LNCAP (cell line): ENCODE results near the gene EIPR1.

Experiments
- TF ChIP-seq, protein P1 (sequence below): fragments of 450-650 bp; IDR thresholded peaks from 2 replicates; pipeline ENCODE4 v1.5.1; 2017; ENCODE audit warnings: mild to moderate bottlenecking

EIPR1 gene

DNA sequence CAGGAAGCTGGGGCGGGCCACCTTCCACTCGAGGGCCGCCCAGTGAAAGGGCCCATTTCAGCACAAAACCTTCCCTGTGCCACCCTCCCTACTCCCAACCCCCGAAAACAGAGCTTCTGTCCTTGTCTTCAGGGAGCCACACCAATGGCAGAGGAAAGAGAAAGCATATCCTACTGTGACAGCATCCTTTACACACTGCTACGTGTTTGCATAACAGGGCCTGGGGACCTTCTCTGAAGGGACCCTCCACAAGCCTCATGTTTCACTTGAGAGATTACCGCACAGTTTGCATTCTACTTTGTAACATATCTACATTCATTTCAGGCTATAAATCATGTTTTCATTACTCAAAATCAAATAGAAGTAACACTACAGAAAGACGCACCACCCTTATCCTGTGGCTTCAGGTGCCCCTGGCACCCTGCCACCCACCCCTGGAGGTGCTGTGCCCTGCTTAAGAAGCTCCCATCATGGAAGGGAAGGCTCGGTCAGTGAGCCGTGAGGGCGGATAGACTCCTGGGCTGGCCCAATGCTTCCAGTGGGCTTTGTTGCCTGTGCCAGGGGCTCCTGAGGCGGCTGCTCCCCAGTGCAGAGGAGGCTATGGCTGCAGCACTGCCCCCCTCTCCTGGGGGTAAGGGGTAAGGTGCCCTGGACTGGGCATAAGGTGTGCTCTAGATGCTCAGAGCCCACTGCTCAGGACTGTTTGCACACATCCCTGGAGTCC, 52.0 kb downstream of the EIPR1 start:
- TF ChIP-seq, protein P1, sequence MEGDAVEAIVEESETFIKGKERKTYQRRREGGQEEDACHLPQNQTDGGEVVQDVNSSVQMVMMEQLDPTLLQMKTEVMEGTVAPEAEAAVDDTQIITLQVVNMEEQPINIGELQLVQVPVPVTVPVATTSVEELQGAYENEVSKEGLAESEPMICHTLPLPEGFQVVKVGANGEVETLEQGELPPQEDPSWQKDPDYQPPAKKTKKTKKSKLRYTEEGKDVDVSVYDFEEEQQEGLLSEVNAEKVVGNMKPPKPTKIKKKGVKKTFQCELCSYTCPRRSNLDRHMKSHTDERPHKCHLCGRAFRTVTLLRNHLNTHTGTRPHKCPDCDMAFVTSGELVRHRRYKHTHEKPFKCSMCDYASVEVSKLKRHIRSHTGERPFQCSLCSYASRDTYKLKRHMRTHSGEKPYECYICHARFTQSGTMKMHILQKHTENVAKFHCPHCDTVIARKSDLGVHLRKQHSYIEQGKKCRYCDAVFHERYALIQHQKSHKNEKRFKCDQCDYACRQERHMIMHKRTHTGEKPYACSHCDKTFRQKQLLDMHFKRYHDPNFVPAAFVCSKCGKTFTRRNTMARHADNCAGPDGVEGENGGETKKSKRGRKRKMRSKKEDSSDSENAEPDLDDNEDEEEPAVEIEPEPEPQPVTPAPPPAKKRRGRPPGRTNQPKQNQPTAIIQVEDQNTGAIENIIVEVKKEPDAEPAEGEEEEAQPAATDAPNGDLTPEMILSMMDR: no peak

DNA sequence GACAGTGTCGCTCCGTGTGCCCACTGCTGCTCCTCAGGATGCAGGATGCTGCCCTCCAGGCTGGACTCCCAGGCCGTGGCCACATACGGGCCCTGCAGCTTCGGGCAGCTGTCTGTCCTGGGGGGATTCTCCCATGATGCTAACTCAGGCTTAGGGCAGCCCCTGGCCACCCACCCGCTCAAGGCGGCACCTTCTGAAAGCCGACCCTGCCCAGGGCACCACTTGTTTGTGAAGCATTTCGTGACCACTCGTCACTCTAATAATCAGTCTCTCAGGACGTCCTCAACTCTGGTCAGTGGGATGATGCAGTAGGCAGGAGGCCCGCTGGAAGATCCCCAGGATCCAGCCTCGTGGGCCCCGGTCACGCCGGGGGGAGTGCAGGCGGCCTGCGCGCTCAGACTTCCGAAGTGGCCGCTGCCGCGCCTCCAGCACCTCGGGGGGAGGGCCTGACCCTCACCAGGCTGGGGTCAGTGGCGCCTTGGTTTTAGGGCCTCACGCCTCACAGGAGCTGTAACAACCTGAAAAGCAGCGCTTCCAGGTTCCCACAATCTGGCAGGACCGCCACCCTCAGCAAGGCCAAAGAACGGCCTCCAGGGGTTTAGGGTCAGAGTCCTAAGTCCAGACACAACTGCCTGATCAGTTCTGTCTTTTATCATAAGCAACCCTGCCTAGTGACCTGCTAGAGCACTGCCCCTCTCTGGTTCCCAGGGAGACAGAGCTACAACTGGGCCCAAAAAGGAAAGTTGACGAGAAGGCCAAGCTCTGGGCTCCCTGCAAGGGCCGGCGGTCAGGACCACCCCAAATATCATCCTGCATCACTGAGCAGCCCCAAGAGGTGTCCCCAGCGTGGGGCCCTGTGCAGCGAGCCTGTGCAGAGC, 53.0 kb downstream of the EIPR1 start:
- TF ChIP-seq, protein P1: no peak

DNA sequence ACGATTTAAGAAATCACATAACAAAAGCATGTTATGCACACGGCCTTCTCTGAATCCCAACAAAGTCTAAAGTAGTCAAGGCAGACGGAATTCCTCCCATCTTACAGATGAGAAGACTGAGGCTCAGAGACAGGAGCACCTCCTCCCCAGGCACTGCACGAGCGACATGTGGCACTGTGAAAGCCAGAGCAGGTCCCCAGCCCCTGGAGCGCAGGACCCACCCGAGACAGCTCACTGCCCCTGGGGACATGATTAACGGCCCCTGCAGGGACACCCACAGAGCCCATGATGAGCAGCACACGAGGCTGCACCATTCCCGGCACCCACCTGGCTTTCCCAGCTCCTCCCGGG, 53.6 kb downstream of the EIPR1 start:
- TF ChIP-seq, protein P1: no peak

DNA sequence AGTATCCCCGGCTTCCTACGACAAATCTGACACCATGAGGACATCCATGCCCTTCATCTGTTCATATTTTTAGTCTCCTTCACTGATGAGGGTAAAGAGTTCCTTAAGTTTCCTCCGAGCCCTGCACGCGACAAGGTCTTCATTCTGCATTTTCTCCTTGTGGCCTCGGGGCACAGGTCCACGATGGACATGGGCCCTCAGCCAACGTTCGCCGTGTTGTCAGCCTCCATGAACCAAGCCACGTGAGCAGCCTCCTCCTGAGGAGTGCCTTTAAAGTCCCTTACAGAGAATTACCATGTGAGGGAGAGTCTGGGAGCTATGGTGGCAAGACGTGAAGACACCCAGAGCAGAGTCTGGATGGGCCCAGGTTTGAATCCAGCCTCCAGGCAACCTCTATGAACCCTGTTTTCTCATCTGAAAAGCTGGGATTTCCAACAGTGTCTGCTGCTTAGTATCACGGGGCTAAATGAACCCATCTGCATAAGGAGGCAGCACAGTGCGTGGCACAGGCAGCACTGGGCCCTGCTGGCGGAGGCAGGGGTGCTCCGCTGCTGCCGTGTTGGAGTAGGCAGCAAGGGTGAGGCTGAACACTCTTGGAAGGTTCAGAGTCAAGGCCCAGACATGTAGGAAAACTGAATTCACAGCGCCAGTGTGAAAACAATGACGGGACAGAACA, 54.1 kb downstream of the EIPR1 start:
- TF ChIP-seq, protein P1: no peak

DNA sequence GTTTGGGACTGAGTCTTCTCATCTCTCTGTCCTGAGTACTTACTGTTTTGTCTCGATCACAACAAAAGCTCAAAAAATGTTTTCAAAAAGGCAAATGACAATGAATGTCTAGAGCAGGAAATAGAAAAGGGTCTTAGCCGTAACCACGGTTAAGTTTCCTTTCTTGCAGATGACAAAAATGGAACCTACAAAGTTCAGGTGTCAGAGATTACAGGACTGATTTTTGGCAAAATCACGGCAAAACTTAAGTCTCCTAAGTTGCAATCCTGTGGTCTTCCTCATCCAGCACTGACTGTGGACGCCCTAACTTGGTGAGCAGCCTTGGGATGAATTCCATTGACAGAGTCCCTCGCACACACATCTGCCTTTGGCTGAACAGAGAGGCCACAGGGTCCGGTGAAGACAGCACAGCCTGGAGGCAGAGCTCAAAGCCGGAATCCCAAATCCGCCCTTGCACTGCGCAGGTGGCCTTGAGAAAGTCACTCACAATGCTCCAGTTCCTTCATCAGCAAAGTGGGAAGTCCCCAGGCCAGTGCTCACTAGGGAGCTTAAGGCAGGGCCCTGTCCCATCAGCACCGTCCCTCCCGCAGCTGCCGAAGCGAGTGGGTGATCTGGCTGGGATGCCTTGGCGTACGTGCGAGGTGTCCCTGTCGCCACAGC, 55.2 kb downstream of the EIPR1 start:
- TF ChIP-seq, protein P1: no peak

DNA sequence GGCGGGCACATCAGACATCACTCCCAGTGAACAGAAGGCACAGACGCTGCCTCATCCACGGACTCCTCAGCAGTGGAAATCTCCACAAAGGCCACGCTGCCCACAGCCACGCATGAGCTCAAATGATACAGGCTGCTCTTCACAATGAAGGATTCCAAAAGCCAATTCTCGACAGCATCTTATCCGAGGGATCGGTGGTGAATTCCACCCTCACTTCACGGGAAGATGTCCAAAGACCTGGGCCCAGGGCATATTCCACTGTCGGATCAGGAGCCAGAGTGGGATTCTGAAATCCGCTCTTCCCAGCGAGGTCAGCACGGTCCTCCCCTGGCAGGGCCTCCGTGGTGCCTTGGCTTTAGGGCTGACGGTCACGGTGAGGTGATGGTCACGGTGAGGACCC, 55.8 kb downstream of the EIPR1 start:
- TF ChIP-seq, protein P1: no peak

DNA sequence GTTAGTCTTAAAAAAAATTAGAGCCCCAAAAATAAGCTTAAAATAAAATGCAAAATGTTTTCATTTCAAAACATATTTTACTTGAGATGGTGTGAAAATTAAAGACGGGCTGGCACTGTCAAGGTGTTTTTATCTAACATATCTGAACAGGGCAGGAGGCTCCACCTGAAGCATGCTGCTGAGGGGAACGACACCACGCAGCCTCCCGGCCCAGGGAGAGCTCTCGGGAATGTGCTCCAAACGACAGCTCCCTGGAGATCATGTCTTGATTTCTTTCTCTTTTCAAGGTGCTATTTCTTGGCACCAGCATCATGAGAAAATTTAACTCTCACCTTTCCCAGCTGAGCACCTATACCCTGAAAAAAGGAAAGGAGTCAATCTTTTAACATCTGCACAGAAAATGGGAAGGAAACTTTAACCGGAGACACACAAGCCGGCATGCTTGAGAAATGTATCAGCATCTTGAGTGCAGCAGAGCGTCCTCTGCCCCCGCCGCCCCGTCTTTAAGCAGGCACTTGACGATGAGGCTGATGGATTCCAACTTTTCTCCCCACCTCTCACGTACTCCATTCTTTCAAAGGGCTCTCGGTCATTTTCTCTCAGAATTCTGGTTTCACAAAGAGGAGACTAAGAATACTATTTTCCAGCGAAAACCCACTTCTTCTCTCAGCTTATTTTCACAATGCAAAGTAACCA, 56.6 kb downstream of the EIPR1 start:
- TF ChIP-seq, protein P1: no peak
